ENCODE data around the gene TREM1.

TREM1 gene

GRCh38 chr6:41286544-41287346 is at the start of gene TREM1:
Gene TREM1 (minus strand): TSS chr6:41286682. CDS start chr6:41286655, 27 bp downstream.
- peak; percentile 58 for DNase-seq (ENCODE audit: low spot score)

GRCh38 chr6:41335943-41336342 is 49.5 kb upstream of the TREM1 start:
- no peak for DNase-seq (ENCODE audit: low spot score)

- no peak for DNase-seq (ENCODE audit: low spot score)
Measured at GRCh38 chr6:41335296-41335695, 48.8 kb upstream of the TREM1 start, which contains the start of gene NCR2. Gene NCR2 (plus strand): TSS chr6:41335608. CDS start chr6:41335877, 269 bp downstream.

GRCh38 chr6:41334482-41335040 is 48.1 kb upstream of the TREM1 start:
- DNase-seq (ENCODE audit: low spot score), result no peak

- no peak for DNase-seq (ENCODE audit: low spot score)
Measured at GRCh38 chr6:41332842-41333736, 46.6 kb upstream of the TREM1 start.

GRCh38 chr6:41332241-41332640 is 45.8 kb upstream of the TREM1 start:
- no peak for DNase-seq (ENCODE audit: low spot score)

- DNase-seq (ENCODE audit: low spot score), result no peak
Measured at GRCh38 chr6:41331401-41332150, 45.1 kb upstream of the TREM1 start.

GRCh38 chr6:41327177-41327576 is 40.7 kb upstream of the TREM1 start:
- DNase-seq (ENCODE audit: low spot score), result no peak

- DNase-seq (ENCODE audit: low spot score), result no peak
Measured at GRCh38 chr6:41326092-41326491, 39.6 kb upstream of the TREM1 start.

GRCh38 chr6:41325446-41326066 is 39.1 kb upstream of the TREM1 start:
- no peak for DNase-seq (ENCODE audit: low spot score)

GRCh38 chr6:41321183-41321582 is 34.7 kb upstream of the TREM1 start:
- no peak for DNase-seq (ENCODE audit: low spot score)

- peak; percentile 60 for DNase-seq (ENCODE audit: low spot score)
Measured at GRCh38 chr6:41318654-41319565, 32.4 kb upstream of the TREM1 start.

GRCh38 chr6:41318261-41318653 is 31.8 kb upstream of the TREM1 start:
- no peak for DNase-seq (ENCODE audit: low spot score)

- DNase-seq (ENCODE audit: low spot score), result no peak
Measured at GRCh38 chr6:41315943-41316620, 29.6 kb upstream of the TREM1 start.

GRCh38 chr6:41315203-41315602 is 28.7 kb upstream of the TREM1 start:
- DNase-seq (ENCODE audit: low spot score), result no peak

- peak; percentile 44 for DNase-seq (ENCODE audit: low spot score)
Measured at GRCh38 chr6:41306187-41306854, 19.8 kb upstream of the TREM1 start.

- no peak for DNase-seq (ENCODE audit: low spot score)
Measured at GRCh38 chr6:41302638-41303037, 16.2 kb upstream of the TREM1 start.

GRCh38 chr6:41298785-41299502 is 12.5 kb upstream of the TREM1 start:
- peak; percentile 49 for DNase-seq (ENCODE audit: low spot score)
